Left ventricle myocardium inferior (tissue), 1 donor: ENCODE results near the gene CAMTA2. TPM values are rescaled to one million over a fixed set of nuclear protein-coding genes. Genes with fewer than 3 reads are reported as not detected.
A peak's percentile ranks its signal among the peaks of the same experiment; 100 is the strongest.

Experiments
- DNase-seq: peaks from one replicate; pipeline ENCODE4 v3.0.0-alpha.2; 2020
- H3K27ac ChIP-seq: fragments of 200-600 bp; replicated peaks from 2 replicates; pipeline ENCODE4 v1.8.0; 2021
- H3K27me3 ChIP-seq: fragments of 200-600 bp; 2 replicates; pipeline ENCODE4 v1.8.0; 2021; ENCODE audit warnings: low read depth
- H3K36me3 ChIP-seq: fragments of 200-600 bp; 2 replicates; pipeline ENCODE4 v1.8.0; 2021
- H3K4me1 ChIP-seq: fragments of 200-600 bp; 2 replicates; pipeline ENCODE4 v1.8.0; 2021
- H3K4me3 ChIP-seq: fragments of 200-600 bp; 2 replicates; pipeline ENCODE4 v1.8.0; 2021; ENCODE audit warnings: mild to moderate bottlenecking, moderate library complexity
- H3K9me3 ChIP-seq: fragments of 200-600 bp; replicated peaks from 2 replicates; pipeline ENCODE4 v1.8.0; 2021
- CTCF ChIP-seq: fragments of 200-600 bp; IDR thresholded peaks from 2 replicates; pipeline ENCODE4 v1.8.0; 2021; ENCODE audit warnings: antibody characterized with exemption, mild to moderate bottlenecking, borderline replicate concordance
- intact Hi-C: fragments of 100-400 bp; cut with micrococcal nuclease; formaldehyde crosslinking; loops from one replicate; pipeline ENCODE4 v1.11.0; 2022
- total RNA-seq: library from RNA; stranded (reverse); fragmentation: NEBNext Ultra II Directional; extraction: Animal tissue kit (Norgen Biotek cat#: 25700); gene quantifications from one replicate; pipeline ENCODE4 v1.2.1, GENCODE V29; 2021
- donor health status: DM: no; HTN: yes; CAD: no; lungs with severe emphysema.

The CAMTA2 gene
- total RNA-seq, 1 donor from 2014 or later, result 33.8 TPM

DNA sequence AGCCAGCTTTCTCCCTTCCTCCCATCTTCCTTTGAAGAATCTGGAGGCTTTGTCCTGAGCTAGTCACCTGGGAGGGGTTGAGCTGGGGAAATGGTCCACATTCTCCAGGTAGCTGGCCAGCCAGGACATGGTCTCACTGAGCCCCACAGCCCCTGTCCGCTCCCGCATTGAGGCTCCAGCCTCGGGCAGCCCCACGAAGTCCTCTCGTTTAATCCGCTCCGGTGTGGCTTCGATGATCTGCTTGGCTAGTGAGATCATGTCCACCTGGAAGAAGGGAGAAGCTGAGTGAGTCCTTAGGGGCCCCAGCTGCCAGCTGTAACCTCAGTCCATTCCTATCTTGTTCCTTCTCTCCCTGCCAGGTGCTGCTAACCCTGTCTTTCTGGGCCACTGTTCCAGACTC is 17.2 kb downstream of the CAMTA2 start:
- Histone ChIP-seq H3K27me3 (no peaks in the 10 kb centered on the region), H3K4me3 (no peak overlapping the region), H3K27ac (peak overlapping the region; percentile 98), H3K9me3 (no peaks in the 10 kb centered on the region), H3K36me3 (peaks cover 30% of the 10 kb centered on the region), H3K4me1 (peaks cover 75% of the 10 kb centered on the region)
- DNase-seq, result no peak
- intact Hi-C loops, result no loop called here
- TF ChIP-seq CTCF, result no peak

DNA sequence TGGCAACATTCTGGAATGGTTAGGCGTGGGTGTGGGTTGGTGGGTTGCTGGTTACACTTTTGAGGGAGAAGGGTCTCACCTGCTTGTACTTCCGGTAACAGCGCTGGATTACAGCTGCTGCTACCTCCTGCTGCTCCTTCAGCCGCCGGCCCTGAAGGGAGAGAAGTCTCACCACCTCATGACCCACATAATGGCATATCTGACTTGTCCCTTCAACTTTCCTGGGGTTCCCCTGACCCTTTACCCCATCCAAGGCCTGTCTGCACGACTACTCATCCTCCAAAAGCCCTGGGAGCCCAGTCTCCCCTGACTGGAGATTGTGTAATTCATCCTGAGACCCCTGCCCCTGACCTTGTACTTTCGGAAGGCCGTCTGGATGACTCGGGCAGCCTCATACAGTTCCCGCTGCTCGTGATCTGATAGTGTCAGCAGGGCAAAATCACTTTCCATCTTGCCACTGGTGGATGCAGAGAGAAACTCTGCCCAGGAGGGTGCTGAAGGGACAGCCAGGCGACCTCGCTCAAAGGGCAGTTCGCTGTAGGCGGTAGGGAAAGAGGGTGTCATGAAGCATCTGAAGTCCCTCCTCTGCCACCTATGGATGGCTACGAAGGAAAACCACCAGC is 17.8 kb downstream of the CAMTA2 start:
- peaks cover 71% of the 10 kb centered on the region for H3K4me1 ChIP-seq
- H3K4me3 ChIP-seq, result peak overlapping the region; percentile 90
- H3K36me3 ChIP-seq, result peaks cover 32% of the 10 kb centered on the region

GRCh38 chr17:4969047-4969550 is 18.4 kb downstream of the CAMTA2 start:
- H3K27ac ChIP-seq, result peak overlapping the region; percentile 98
- H3K4me3 ChIP-seq, result peak overlapping the region; percentile 90
- no peak for DNase-seq
- no peaks in the 10 kb centered on the region for H3K27me3 ChIP-seq
- peaks cover 65% of the 10 kb centered on the region for H3K4me1 ChIP-seq
- intact Hi-C loops, result no loop called here
- no peaks in the 10 kb centered on the region for H3K9me3 ChIP-seq
- no peak for TF ChIP-seq CTCF
- H3K36me3 ChIP-seq, result peaks cover 32% of the 10 kb centered on the region

More for the DNA sequence above, 17.8 kb downstream of the CAMTA2 start:
- H3K9me3 ChIP-seq, result no peaks in the 10 kb centered on the region
- H3K27ac ChIP-seq, result peak overlapping the region; percentile 98
- no peak for DNase-seq
- no peaks in the 10 kb centered on the region for H3K27me3 ChIP-seq
- intact Hi-C loops, result no loop called here
- TF ChIP-seq CTCF, result no peak

DNA sequence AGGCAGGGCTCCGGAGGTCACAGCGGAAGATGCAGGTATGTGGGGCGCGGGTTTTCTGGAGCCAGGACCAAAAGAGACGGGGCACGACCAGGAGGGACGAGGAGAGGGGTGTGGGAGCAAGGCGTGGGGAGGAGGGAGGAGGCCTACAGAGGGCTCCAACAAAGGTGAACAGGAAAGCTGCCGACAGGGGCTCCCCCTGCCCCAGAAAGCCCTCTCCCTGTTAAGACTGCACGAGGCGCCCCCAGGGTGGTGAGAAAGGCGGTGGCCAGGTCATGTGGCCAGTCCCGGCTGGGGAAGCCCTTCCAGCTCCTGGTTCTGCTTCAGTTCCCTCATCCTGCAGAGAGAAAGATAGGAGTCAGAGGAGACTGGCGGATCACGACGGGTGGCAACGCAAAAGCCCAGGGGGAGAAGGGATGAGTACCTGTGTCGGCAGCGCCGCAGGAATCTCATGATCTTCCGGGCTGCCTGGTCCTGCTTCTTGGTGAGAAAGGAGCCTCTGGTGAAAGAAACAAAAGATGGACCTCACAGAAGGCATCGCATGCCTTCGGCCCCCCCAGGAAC is 18.9 kb downstream of the CAMTA2 start:
- DNase-seq, result no peak

More for the DNA sequence above, 18.9 kb downstream of the CAMTA2 start:
- Histone ChIP-seq H3K27me3 (no peaks in the 10 kb centered on the region), H3K4me1 (peaks cover 61% of the 10 kb centered on the region), H3K9me3 (no peaks in the 10 kb centered on the region), H3K27ac (peak overlapping the region; percentile 98), H3K4me3 (peak overlapping the region; percentile 90), H3K36me3 (peaks cover 31% of the 10 kb centered on the region)
- TF ChIP-seq CTCF, result no peak
- intact Hi-C loops, result no loop called here
